RWPE1 (cell line): ENCODE measurements around the gene EXOSC9.

Experiments used
- CTCF ChIA-PET: fragments of 350-600 bp; sonication (Branson Sonifier 250); formaldehyde crosslinking; extraction: SDS; loops from one replicate; lab custom pipeline; 2021; lab: Yijun Ruan, JAX
- POLR2A ChIA-PET: fragments of 400-600 bp; formaldehyde crosslinking; extraction: SDS; loops from one replicate; lab custom pipeline; 2020; ENCODE audit warnings: antibody characterized with exemption; ENCODE audit not compliant: low non-redundant PET; lab: Yijun Ruan, JAX
- DNase-seq: peaks from one replicate; pipeline ENCODE4 v3.0.0; 2012; ENCODE audit warnings: low spot score
- H3K27ac ChIP-seq: fragments of 450-650 bp; 2 replicates; pipeline ENCODE4 v1.5.1; 2017
- TF ChIP-seq, protein P1 (sequence below): fragments of 450-650 bp; conservative IDR thresholded peaks from 2 replicates; pipeline ENCODE4 v1.5.1; 2017; ENCODE audit warnings: low read depth, mild to moderate bottlenecking

EXOSC9 gene

DNA sequence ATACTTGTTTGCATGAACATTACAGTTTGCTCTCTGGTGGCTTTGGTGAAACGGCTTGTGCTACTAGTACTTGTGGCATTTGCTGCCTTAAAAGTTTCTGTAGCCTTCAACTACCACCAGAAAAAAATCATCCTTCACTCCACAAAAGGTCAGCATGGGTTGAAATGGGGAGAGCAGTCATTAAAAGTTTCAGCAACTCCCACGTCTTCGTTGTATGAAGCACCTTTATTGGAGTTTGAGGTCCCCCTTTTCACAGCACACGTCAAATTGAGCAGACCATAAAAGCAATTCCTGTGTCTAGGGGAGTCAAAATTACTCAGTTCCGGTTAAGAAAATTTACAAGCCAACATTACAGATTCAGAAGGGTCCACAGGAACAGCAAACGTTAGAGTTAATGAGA is 45.5 kb downstream of the EXOSC9 start:
- TF ChIP-seq, protein P1, sequence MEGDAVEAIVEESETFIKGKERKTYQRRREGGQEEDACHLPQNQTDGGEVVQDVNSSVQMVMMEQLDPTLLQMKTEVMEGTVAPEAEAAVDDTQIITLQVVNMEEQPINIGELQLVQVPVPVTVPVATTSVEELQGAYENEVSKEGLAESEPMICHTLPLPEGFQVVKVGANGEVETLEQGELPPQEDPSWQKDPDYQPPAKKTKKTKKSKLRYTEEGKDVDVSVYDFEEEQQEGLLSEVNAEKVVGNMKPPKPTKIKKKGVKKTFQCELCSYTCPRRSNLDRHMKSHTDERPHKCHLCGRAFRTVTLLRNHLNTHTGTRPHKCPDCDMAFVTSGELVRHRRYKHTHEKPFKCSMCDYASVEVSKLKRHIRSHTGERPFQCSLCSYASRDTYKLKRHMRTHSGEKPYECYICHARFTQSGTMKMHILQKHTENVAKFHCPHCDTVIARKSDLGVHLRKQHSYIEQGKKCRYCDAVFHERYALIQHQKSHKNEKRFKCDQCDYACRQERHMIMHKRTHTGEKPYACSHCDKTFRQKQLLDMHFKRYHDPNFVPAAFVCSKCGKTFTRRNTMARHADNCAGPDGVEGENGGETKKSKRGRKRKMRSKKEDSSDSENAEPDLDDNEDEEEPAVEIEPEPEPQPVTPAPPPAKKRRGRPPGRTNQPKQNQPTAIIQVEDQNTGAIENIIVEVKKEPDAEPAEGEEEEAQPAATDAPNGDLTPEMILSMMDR: no peak
- ChIA-PET CTCF (no interaction called here), POLR2A (no interaction called here)
- no peak overlapping the region for H3K27ac ChIP-seq
- DNase-seq: no peak

- no peak for DNase-seq
- no peak overlapping the region for H3K27ac ChIP-seq
- TF ChIP-seq, protein P1: no peak
- CTCF ChIA-PET: no interaction called here
- POLR2A ChIA-PET: no interaction called here
These were observed 50.2 kb downstream of the EXOSC9 start for GRCh38 chr4:121851354-121851753.

DNA sequence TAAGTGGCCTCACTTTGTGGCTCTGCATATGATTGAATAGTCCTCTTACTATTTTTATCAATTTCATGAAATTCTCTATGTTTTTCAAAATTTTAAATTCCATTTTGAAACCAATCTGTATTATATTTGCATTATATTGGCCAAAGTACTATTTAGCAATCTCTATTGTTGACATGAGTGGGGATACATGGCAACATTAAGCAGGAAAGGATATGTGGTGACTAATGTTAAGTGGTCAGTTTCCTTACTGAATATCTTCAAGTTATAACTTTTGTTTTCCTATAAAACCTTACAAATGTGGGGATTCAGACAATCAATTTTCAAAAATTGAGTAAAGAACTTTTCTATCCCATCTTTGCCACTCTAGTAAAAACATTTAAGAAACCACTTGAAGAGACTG is 59.0 kb downstream of the EXOSC9 start:
- no peak overlapping the region for H3K27ac ChIP-seq
- no peak for DNase-seq
- ChIA-PET POLR2A (no interaction called here), CTCF (no interaction called here)
- TF ChIP-seq, protein P1: no peak

DNA sequence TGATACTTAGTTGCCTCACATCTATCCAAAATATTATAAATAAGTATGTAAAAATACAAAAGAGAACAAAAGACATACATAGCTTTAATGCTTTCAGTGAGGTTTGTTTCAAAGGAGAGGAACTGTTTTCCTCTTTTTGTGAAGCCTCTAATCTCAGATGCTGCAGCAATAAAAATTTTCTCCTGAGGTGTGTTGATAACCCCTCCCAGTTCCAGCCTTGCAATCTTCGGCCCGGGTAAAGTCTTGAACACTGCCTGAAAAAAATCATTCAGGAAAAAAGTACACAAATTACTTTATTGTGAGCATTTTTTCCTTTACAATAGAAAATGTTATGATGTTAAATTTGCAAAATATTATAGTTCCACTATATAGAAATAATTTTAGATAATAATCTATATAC is 60.3 kb downstream of the EXOSC9 start:
- no peak overlapping the region for H3K27ac ChIP-seq
- CTCF ChIA-PET: no interaction called here
- DNase-seq: no peak
- POLR2A ChIA-PET: no interaction called here
- TF ChIP-seq, protein P1: no peak

DNA sequence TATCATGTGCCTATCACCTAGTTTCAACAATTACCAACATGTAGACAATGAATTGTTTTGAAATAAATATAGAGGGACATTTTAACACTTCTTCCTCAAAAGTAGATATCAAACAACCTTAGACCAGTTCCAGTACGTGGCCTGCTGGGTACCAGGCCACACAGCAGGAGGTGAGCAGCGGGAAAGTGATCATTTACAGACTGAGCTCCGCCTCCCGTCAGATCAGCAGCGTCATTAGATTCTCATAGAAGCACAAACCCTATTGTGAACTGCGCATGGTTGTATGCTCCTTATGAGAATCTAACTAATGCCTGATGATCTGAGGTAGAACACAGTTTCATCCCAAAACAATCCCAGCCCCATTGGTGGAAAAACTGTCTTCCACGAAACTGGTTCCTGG is 62.7 kb downstream of the EXOSC9 start:
- H3K27ac ChIP-seq: no peak overlapping the region
- ChIA-PET POLR2A (no interaction called here), CTCF (interaction anchor here (0.6 to 0.7 kb wide), 3 partner anchors 22 to 753 kb away, joined by 3 to 6 read pairs (median 4); no protein-coding TSS in a partner anchor)
- TF ChIP-seq, protein P1: no peak
- DNase-seq: no peak
